Lower lobe of right lung (tissue), 2 donors: Measurements from ENCODE around the gene CLCF1. TPM values are rescaled to one million over a fixed set of nuclear protein-coding genes. Genes with fewer than 3 reads are reported as not detected.

Experiments used
- ATAC-seq, 2 donors: fragments of 200-7000 bp; cut with Tn5 transposase; one replicate each; pipeline ENCODE4 v1.9.1; 2020 to 2022; ENCODE audit warnings: mild to moderate bottlenecking in 2 of 2, moderate library complexity in 2 of 2
- DNase-seq: peaks from one replicate; pipeline ENCODE4 v3.0.0-alpha.2; 2020
- H3K27ac ChIP-seq: fragments of 200-600 bp; one replicate; pipeline ENCODE4 v1.8.0; 2022
- H3K27me3 ChIP-seq: fragments of 200-600 bp; one replicate; pipeline ENCODE4 v1.8.0; 2022; ENCODE audit warnings: low read depth
- H3K36me3 ChIP-seq: fragments of 200-600 bp; one replicate; pipeline ENCODE4 v1.8.0; 2022; ENCODE audit warnings: mild to moderate bottlenecking
- H3K4me1 ChIP-seq: fragments of 200-600 bp; one replicate; pipeline ENCODE4 v1.8.0; 2022
- H3K4me3 ChIP-seq: fragments of 200-600 bp; one replicate; pipeline ENCODE4 v1.8.0; 2022; ENCODE audit warnings: mild to moderate bottlenecking
- H3K9me3 ChIP-seq: fragments of 200-600 bp; one replicate; pipeline ENCODE4 v1.8.0; 2022
- intact Hi-C: fragments of 100-400 bp; cut with DNase I; formaldehyde crosslinking; loops from one replicate; pipeline ENCODE4 v1.11.0; 2022
- total RNA-seq: library from RNA; stranded (reverse); fragmentation: NEBNext Ultra II Directional; extraction: Animal tissue kit (Norgen Biotek cat#: 25700); gene quantifications from one replicate; pipeline ENCODE4 v1.2.1, GENCODE V29; 2021
- TF ChIP-seq, protein P1 (sequence below): fragments of 200-600 bp; IDR thresholded peaks from one replicate; pipeline ENCODE4 v1.8.0; 2022; ENCODE audit warnings: antibody characterized with exemption, mild to moderate bottlenecking
- donor health status: DM: no; HTN: yes; CAD: no; lungs with severe emphysema.

Gene CLCF1
- total RNA-seq, 1 donor from 2014 or later, result 3.7 TPM

DNA sequence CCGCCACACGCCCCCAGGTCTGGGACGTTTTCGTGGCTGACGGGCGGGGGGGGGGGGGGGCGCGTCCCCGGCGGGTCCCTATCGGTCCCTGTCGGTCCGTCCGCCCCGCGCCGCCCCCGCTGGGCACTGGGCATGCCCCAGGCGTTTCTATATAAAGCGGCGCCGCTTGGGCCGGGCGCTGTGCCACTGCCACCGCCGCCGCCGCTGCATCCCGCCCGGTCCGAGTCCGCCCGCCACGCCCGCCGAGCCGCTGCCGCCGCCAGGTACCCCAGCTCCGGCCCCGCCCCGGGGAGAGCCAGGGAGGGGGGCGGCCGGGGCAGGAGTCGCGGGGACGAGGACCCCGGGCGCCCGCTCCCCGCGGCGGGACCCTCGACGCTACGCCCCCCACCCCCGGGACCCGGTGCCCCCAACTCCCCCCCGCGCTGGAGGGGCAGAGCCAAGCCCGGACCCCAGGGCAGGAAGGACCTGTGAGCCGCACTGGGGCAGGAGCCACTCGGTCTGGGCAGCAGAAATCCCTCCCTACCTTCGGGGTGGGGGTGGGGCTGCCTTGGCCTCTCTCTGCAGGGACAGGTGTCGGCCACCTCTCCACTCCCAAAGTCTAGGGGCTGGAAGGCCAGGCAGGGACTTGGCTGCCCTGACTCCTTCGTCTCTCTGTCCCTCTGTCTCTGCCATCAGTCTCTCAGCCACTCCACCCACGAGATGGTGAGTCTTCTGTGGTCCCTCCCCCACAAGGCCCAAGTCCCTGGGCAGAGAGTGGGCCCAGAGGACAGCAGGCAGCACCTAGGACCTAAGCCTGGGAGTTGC lies 42.3 kb upstream of the CLCF1 start, which contains the start of gene CARNS1:
Gene CARNS1 (plus strand): TSS at position 178 of the 804 bp plus-strand sequence. CDS start 522 bp downstream, at position 700.
- ATAC-seq (peak in 1 of 2 donors; percentile 20), DNase-seq (no peak)
- H3K27me3 ChIP-seq, result no peaks in the 10 kb centered on the region
- intact Hi-C loops, result no loop called here
- H3K9me3 ChIP-seq, result no peaks in the 10 kb centered on the region
- no peaks in the 10 kb centered on the region for H3K36me3 ChIP-seq
- H3K27ac ChIP-seq, result peak within 1 kb of the TSS; percentile 26
- peak within 1 kb of the TSS; percentile 37 for H3K4me3 ChIP-seq
- TF ChIP-seq, protein P1, sequence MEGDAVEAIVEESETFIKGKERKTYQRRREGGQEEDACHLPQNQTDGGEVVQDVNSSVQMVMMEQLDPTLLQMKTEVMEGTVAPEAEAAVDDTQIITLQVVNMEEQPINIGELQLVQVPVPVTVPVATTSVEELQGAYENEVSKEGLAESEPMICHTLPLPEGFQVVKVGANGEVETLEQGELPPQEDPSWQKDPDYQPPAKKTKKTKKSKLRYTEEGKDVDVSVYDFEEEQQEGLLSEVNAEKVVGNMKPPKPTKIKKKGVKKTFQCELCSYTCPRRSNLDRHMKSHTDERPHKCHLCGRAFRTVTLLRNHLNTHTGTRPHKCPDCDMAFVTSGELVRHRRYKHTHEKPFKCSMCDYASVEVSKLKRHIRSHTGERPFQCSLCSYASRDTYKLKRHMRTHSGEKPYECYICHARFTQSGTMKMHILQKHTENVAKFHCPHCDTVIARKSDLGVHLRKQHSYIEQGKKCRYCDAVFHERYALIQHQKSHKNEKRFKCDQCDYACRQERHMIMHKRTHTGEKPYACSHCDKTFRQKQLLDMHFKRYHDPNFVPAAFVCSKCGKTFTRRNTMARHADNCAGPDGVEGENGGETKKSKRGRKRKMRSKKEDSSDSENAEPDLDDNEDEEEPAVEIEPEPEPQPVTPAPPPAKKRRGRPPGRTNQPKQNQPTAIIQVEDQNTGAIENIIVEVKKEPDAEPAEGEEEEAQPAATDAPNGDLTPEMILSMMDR, result no peak
- peaks cover 50% of the 10 kb centered on the region for H3K4me1 ChIP-seq

DNA sequence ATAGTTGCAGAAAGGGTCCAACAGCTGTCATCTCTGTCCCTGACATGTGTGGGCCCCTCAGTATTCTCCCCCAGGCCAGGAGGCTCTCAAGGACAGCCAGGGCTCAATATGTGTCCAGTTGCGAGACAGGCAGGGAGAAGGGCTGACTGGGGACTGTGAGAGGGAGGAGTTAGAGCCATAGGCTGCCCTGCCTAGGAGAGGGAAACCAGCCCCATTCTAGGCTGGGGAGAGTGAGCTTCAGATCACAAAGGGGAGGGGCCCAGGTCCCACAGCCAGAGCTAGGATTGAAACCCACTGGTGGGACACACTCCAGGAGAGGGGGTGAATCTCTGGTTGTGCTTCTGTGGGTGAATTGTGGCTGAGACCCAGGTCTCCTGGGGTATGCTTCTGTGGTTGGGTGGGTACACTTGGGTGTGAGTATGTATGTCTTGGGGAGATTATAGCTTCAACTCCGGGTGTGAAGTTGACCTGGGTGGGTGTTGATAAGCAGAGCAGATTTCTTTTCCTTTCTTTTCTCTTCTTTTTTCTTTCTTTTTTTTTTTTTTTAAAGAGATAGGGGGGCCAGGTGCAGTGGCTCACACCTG lies 40.0 kb upstream of the CLCF1 start:
- TF ChIP-seq, protein P1, result no peak
- DNase-seq (no peak), ATAC-seq (no peak)
- no peaks in the 10 kb centered on the region for H3K36me3 ChIP-seq
- H3K9me3 ChIP-seq, result no peaks in the 10 kb centered on the region
- intact Hi-C loops, result no loop called here
- H3K27ac ChIP-seq, result no peak overlapping the region
- peaks cover 38% of the 10 kb centered on the region for H3K4me1 ChIP-seq
- H3K4me3 ChIP-seq, result no peak overlapping the region
- no peaks in the 10 kb centered on the region for H3K27me3 ChIP-seq

DNA sequence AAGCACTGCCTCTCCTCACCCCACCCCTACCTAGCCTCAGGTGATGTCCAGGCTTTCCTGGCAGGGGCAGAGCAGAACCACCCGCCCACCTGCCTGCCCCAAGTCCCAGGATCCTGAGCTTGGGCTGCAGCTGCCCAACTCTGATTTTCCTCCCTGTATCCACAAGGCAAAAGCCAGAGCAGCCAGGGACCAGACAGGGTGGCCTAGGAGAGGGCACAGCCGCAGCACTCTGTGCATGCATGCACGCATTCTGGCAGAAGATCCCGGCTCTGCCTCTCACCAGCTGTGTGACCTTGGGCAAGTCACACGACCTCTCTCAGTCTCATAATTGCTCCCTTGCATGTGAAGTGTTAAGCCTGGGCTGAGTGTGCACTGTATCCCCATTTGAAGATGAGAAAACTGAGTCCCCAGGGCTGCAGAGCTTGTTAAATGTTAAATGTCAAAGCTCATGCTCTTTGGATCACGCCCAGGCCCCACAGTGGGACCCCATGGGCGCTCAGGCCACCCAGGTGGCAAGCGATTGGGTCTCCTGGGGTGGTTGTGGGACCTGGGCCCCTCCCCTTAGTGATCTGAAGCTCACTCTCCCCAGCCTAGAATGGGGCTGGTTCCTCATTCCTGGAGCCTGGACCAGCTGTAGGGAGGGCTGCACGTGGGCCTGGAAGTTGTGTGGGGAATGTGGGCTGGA lies 39.2 kb upstream of the CLCF1 start:
- Histone ChIP-seq H3K4me3 (no peak overlapping the region), H3K4me1 (peaks cover 37% of the 10 kb centered on the region), H3K27me3 (no peaks in the 10 kb centered on the region), H3K27ac (no peak overlapping the region), H3K36me3 (no peaks in the 10 kb centered on the region), H3K9me3 (no peaks in the 10 kb centered on the region)
- no peak for DNase-seq
- TF ChIP-seq, protein P1, result no peak
- intact Hi-C loops, result no loop called here
- no peak for ATAC-seq

DNA sequence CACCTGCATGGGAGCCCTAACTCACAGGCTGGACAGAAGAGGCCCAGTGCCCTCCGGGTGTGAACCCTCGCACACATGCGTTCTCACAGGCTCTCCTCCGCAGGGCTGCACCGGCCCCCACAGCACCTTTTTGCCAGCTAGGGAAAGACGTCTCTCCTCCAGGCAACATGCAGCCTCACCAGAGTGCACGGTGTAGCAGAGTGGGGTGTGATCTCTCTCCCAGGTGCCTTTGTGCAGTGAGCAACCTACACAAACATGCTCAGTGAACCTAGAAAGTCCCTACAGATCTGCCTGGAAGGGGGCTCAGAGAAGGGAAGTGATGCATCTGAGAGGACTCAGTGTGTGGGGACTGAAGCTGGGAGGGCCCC lies 38.4 kb upstream of the CLCF1 start:
- no peaks in the 10 kb centered on the region for H3K9me3 ChIP-seq
- H3K27ac ChIP-seq, result no peak overlapping the region
- peaks cover 30% of the 10 kb centered on the region for H3K4me1 ChIP-seq
- H3K27me3 ChIP-seq, result no peaks in the 10 kb centered on the region
- intact Hi-C loops, result no loop called here
- TF ChIP-seq, protein P1, result no peak
- H3K4me3 ChIP-seq, result no peak overlapping the region
- no peak for ATAC-seq
- no peaks in the 10 kb centered on the region for H3K36me3 ChIP-seq
- DNase-seq, result no peak

DNA sequence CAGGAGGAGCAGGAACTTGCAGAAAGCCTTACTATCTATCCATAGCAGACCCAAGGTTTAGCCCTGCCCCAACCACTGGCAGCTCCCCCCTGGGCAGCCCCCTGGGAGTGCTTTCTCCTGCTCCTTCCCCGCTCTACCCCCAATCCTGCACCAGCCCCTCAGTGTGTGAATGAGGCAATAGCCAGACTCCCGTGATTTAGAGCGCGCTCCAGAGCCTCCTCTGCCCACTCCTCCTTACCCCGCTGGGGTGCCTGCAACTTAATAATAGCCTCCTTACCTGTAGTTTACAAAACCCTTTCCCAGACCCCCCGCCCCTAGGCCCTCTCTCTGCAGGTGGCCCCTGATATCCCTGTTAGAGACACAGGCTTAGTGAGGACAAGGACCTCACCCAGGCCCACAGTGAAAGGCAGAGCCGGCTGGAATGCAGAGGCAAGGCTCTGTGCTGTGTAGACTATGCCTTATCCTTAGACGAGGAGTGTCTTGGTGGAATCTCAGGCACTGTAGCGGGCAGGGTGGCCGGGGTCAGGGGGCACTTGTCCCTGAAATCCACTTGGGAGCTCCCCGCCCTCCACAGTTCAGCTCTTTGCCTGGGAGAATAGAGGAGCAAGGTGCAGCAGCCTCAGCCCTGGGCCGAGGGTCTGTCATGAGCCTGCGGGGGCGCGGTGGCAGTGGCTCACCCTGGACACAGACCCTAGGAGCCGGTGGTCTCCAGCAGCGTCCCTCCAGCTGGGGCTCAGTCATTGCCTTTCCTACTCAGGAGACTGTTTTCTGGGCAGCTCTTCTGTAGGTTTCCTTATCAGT lies 37.8 kb upstream of the CLCF1 start:
- Histone ChIP-seq H3K27me3 (no peaks in the 10 kb centered on the region), H3K36me3 (no peaks in the 10 kb centered on the region), H3K9me3 (no peaks in the 10 kb centered on the region), H3K4me1 (peaks cover 25% of the 10 kb centered on the region), H3K27ac (no peak overlapping the region), H3K4me3 (no peak overlapping the region)
- TF ChIP-seq, protein P1, result no peak
- ATAC-seq (no peak), DNase-seq (no peak)
- intact Hi-C loops, result no loop called here
